ENCODE results near the gene MUC5B. TPM values are rescaled to one million over a fixed set of nuclear protein-coding genes. Genes with fewer than 3 reads are reported as not detected.

Gene MUC5B
- total RNA-seq, 4 donors from 2014 or later, result not detected

DNA sequence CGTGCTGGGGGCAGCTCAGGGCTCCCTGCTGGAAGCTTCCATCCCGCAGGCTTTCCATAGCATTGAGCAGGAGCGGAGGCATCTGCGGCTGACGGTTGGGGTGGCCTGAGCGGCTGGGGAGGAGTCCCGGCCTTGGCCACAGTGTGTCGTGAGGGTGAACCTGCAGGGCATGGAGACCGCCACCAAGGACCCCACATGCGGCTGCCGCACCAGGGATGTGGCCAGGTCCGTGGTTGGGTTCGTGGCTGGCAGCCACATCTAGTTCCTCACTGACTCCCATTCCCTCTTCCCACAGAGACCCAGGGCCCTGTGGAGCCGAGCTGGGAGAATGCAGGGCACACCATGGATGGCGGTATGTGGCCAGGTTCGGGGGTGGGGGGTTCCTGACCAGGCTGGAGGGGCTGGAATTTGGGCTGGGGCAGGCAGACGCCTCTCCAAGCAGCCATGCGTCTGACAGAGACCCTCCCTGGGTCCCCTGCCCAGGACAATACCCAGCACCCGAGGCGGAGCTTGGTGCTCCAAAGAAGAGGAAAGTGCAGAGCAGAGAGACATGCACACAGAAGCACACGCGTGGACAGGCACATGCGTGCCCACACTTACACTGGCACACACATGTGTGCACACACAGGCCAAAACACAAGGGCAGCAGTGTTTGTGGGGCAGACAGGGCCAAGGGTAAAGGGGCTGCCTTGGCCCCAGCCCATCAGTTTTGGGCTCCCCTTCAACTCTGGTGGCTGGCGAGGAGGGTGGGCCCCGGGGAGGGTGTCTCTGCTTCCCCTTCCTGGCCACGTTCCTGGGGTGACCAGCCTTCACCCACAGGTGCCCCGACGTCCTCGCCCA lies 2.7 kb downstream of the MUC5B start:
- Histone ChIP-seq H3K9me3 (no peaks in the 10 kb centered on the region), H3K36me3 (no peaks in the 10 kb centered on the region), H3K4me3 (replicated peaks in 1 of 3) (no peak overlapping the region), H3K27me3 (no peaks in the 10 kb centered on the region), H3K4me1 (no peaks in the 10 kb centered on the region), H3K27ac (no peak overlapping the region)
- TF ChIP-seq, protein P1, sequence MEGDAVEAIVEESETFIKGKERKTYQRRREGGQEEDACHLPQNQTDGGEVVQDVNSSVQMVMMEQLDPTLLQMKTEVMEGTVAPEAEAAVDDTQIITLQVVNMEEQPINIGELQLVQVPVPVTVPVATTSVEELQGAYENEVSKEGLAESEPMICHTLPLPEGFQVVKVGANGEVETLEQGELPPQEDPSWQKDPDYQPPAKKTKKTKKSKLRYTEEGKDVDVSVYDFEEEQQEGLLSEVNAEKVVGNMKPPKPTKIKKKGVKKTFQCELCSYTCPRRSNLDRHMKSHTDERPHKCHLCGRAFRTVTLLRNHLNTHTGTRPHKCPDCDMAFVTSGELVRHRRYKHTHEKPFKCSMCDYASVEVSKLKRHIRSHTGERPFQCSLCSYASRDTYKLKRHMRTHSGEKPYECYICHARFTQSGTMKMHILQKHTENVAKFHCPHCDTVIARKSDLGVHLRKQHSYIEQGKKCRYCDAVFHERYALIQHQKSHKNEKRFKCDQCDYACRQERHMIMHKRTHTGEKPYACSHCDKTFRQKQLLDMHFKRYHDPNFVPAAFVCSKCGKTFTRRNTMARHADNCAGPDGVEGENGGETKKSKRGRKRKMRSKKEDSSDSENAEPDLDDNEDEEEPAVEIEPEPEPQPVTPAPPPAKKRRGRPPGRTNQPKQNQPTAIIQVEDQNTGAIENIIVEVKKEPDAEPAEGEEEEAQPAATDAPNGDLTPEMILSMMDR (IDR thresholded peaks at IDR 0.05), result no peak
- DNase-seq, result no peak
- intact Hi-C loops (cut with DNase I), result no loop called here
- WGBS, 2 donors, result 86 to 88% methylated on average over 13 to 16 of the region's 29 CpGs

DNA sequence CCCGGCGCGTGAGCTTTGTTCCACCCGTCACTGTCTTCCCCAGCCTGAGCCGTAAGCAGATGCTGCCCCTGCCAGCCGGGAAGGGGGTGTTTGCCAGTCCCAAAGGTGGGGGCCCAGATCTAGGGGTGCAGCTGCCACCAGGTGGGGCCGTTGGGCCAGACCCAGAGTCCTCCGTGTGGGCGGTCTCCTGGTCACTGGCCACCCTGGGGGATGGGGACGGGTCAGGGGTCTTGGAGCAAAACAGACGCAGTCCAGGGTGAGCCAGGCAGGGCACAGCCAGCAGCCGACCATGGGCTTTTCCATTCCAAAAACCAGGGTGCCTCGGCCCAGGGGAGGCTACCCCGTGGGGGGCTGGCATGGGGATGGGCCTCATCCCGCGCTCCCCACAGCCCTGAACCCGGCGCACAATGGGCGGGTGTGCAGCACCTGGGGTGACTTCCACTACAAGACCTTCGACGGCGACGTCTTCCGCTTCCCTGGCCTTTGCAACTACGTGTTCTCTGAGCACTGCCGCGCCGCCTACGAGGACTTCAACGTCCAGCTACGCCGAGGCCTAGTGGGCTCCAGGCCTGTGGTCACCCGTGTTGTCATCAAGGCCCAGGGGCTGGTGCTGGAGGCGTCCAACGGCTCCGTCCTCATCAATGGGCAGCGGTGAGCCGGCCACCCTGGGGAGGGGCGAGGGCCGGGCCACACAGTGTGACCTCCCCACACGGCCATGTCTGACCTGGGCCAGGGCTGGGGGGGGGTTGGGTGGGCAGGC lies 3.5 kb downstream of the MUC5B start:
- H3K4me1 ChIP-seq, result no peaks in the 10 kb centered on the region
- TF ChIP-seq, protein P1 (IDR thresholded peaks at IDR 0.05), result no peak
- no peak for TF ChIP-seq POLR2A (IDR thresholded peaks at IDR 0.05)
- H3K36me3 ChIP-seq, result no peaks in the 10 kb centered on the region
- H3K27ac ChIP-seq, result no peak overlapping the region
- 82 to 85% methylated on average over 30 to 31 of the region's 41 CpGs for WGBS, 2 donors
- no peaks in the 10 kb centered on the region for H3K27me3 ChIP-seq
- no peak for DNase-seq
- intact Hi-C loops (cut with DNase I), result no loop called here
- no peaks in the 10 kb centered on the region for H3K9me3 ChIP-seq
- H3K4me3 ChIP-seq (replicated peaks in 1 of 3), result no peak overlapping the region

DNA sequence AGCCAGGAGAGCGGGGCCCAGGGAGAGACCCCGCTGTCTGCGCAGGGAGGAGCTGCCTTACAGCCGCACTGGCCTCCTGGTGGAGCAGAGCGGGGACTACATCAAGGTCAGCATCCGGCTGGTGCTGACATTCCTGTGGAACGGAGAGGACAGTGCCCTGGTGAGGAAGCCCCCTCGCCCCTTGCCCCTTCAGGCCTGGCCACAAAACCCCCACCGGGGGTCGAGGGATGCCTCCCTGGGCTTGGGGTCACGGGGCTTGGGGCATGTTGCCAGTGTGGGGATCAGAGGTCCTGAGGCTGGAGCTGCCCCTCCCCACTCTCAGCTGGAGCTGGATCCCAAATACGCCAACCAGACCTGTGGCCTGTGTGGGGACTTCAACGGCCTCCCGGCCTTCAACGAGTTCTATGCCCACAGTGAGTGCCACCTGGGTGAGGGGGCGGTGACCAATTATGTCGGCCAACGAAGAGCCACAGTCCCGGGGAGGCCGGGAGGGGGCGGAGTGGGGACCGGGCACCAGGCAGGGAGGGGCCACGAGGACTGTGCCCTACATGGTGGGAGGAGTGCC lies 4.2 kb downstream of the MUC5B start:
- Histone ChIP-seq H3K27ac (no peak overlapping the region), H3K4me3 (replicated peaks in 1 of 3) (no peak overlapping the region), H3K27me3 (no peaks in the 10 kb centered on the region), H3K4me1 (no peaks in the 10 kb centered on the region), H3K36me3 (no peaks in the 10 kb centered on the region), H3K9me3 (no peaks in the 10 kb centered on the region)
- WGBS, 2 donors, result 67% methylated on average over 19 of the region's 23 CpGs; no CpG with 5 or more reads in 1 of the 2 donors
- no peak for DNase-seq
- intact Hi-C loops (cut with DNase I), result no loop called here
- TF ChIP-seq POLR2A (IDR thresholded peaks at IDR 0.05), result no peak
- TF ChIP-seq, protein P1 (IDR thresholded peaks at IDR 0.05), result no peak

DNA sequence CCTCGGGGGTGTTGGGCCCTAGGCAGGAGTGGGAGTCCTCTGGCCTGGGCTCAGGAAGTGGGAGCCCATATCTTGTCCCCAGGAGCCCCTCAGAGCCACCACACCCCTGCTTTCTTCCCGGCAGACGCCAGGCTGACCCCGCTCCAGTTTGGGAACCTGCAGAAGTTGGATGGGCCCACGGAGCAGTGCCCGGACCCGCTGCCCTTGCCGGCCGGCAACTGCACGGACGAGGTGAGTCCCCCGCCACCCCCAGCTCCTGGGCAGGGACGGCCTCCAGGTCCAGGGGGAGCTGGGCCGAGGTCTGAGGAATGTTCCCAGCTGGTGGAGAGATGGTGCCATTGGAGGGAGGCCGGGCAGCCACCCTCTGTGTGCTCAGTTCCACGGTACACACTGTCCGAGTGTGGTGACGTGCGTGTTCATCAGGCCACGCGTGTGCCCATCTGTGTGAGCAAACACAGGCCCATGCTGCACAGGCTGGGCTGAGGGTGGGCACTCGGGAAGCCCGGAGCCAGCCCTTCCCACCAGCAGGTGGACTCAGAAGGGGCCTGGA lies 4.8 kb downstream of the MUC5B start:
- Histone ChIP-seq H3K9me3 (no peaks in the 10 kb centered on the region), H3K36me3 (no peaks in the 10 kb centered on the region), H3K27ac (no peak overlapping the region), H3K4me3 (replicated peaks in 1 of 3) (no peak overlapping the region), H3K27me3 (no peaks in the 10 kb centered on the region), H3K4me1 (no peaks in the 10 kb centered on the region)
- WGBS, 2 donors, result 79% methylated on average over 4 of the region's 23 CpGs; no CpG with 5 or more reads in 1 of the 2 donors
- no peak for DNase-seq
- TF ChIP-seq POLR2A (IDR thresholded peaks at IDR 0.05), result no peak
- TF ChIP-seq, protein P1 (IDR thresholded peaks at IDR 0.05), result no peak
- intact Hi-C loops (cut with DNase I), result no loop called here
